HL-60 (cell line): Measurements from ENCODE around the gene SVOPL.
"Not testable (repeated sequence)": the region's sequence is repeated elsewhere in the genome, so short reads cannot be mapped to it uniquely, and the experiment has no call there.

Experiments used
- DNase-seq, 2 experiments: peaks; one replicate each; pipeline ENCODE4 v3.0.0-alpha.2; 2010 to 2020; ENCODE audit warnings: low read depth in 1 of 2, low spot score in 1 of 2
- H3K27ac ChIP-seq: fragments of 250-450 bp; sonication (Bioruptor Pico); replicated peaks from 2 replicates; pipeline ENCODE4 v1.5.1; 2020; ENCODE audit warnings: mild to moderate bottlenecking, moderate library complexity
- H3K27me3 ChIP-seq: fragments of 250-450 bp; sonication (Bioruptor Pico); 2 replicates; pipeline ENCODE4 v1.5.1; 2021; ENCODE audit warnings: mild to moderate bottlenecking, moderate library complexity; ENCODE audit not compliant: insufficient read depth, poor library complexity, severe bottlenecking
- H3K4me3 ChIP-seq: replicated peaks from 2 replicates; pipeline ENCODE4 v1.5.1; 2011; ENCODE audit warnings: mild to moderate bottlenecking, control low read depth, low read length; ENCODE audit not compliant: insufficient read depth
- GABPA ChIP-seq: IDR thresholded peaks from 2 replicates; pipeline ENCODE4 v1.6.1; 2012; ENCODE audit warnings: low read depth
- POLR2AphosphoS5 ChIP-seq: IDR thresholded peaks from 2 replicates; pipeline ENCODE4 v1.6.1; 2012; ENCODE audit warnings: low read depth
- SPI1 ChIP-seq: IDR thresholded peaks from 2 replicates; pipeline ENCODE4 v1.6.1; 2012; ENCODE audit warnings: low read depth, mild to moderate bottlenecking, borderline replicate concordance
- TF ChIP-seq, protein P1 (sequence below): IDR thresholded peaks from 2 replicates; pipeline ENCODE4 v1.6.1; 2012; ENCODE audit warnings: low read depth; ENCODE audit not compliant: insufficient replicate concordance
- TF ChIP-seq, protein P2 (sequence below): IDR thresholded peaks from one replicate; pipeline ENCODE4 v1.5.1; 2011; ENCODE audit warnings: low read length, control low read depth, inconsistent platforms; ENCODE audit not compliant: insufficient read depth

The SVOPL gene

DNA sequence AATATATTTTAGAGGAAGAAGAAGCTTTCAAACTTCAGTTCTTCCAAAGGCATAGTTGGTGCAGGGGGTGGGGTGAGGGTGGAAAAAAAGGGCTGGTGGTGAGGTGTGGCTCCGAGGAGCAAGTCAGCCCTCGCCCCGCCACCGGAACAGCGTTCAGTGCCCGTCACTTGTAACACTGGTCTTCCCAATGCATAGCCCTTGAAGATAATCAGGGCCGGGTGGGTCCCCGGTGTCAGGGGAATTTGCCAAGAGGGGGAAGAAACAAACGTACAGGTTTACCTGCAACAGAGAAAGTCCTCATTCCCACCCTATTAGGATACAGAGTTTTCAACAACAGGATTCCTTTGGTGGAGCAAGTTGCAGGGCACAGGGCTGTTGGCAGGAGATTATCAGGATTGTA is 1.5 kb downstream of the SVOPL start:
- DNase-seq: no peak
- TF ChIP-seq SPI1: no peak
- TF ChIP-seq GABPA: no peak
- TF ChIP-seq POLR2AphosphoS5: no peak
- TF ChIP-seq, protein P1, sequence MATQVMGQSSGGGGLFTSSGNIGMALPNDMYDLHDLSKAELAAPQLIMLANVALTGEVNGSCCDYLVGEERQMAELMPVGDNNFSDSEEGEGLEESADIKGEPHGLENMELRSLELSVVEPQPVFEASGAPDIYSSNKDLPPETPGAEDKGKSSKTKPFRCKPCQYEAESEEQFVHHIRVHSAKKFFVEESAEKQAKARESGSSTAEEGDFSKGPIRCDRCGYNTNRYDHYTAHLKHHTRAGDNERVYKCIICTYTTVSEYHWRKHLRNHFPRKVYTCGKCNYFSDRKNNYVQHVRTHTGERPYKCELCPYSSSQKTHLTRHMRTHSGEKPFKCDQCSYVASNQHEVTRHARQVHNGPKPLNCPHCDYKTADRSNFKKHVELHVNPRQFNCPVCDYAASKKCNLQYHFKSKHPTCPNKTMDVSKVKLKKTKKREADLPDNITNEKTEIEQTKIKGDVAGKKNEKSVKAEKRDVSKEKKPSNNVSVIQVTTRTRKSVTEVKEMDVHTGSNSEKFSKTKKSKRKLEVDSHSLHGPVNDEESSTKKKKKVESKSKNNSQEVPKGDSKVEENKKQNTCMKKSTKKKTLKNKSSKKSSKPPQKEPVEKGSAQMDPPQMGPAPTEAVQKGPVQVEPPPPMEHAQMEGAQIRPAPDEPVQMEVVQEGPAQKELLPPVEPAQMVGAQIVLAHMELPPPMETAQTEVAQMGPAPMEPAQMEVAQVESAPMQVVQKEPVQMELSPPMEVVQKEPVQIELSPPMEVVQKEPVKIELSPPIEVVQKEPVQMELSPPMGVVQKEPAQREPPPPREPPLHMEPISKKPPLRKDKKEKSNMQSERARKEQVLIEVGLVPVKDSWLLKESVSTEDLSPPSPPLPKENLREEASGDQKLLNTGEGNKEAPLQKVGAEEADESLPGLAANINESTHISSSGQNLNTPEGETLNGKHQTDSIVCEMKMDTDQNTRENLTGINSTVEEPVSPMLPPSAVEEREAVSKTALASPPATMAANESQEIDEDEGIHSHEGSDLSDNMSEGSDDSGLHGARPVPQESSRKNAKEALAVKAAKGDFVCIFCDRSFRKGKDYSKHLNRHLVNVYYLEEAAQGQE: no peak
- TF ChIP-seq, protein P2, sequence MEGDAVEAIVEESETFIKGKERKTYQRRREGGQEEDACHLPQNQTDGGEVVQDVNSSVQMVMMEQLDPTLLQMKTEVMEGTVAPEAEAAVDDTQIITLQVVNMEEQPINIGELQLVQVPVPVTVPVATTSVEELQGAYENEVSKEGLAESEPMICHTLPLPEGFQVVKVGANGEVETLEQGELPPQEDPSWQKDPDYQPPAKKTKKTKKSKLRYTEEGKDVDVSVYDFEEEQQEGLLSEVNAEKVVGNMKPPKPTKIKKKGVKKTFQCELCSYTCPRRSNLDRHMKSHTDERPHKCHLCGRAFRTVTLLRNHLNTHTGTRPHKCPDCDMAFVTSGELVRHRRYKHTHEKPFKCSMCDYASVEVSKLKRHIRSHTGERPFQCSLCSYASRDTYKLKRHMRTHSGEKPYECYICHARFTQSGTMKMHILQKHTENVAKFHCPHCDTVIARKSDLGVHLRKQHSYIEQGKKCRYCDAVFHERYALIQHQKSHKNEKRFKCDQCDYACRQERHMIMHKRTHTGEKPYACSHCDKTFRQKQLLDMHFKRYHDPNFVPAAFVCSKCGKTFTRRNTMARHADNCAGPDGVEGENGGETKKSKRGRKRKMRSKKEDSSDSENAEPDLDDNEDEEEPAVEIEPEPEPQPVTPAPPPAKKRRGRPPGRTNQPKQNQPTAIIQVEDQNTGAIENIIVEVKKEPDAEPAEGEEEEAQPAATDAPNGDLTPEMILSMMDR: no peak
- no peaks in the 10 kb centered on the region for H3K27me3 ChIP-seq

DNA sequence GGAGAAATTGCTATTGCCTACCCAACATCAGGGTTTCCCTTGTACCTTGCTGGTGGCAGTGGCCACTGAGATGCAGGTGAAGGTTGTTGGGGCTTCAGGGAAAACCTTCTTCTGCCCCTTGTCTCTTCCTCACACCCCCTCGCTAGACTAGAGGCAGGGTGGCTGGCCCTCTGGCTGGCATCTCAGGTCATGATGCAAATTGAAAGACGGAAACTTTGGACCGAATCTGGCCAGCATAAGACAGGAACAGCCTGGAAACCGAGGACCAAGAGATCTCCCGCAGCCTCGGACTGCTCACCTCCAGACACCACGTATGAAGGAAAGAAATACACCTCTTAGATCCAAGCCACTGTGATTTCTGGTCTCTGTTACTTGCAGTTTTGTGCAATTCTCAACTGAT is 2.9 kb downstream of the SVOPL start:
- TF ChIP-seq GABPA (no peak), SPI1 (no peak), POLR2AphosphoS5 (no peak)
- TF ChIP-seq, protein P2: no peak
- TF ChIP-seq, protein P1: no peak
- no peak overlapping the region for H3K27ac ChIP-seq

More for the DNA sequence above, 1.5 kb downstream of the SVOPL start:
- H3K27ac ChIP-seq: no peak overlapping the region
- H3K4me3 ChIP-seq: no peak overlapping the region

DNA sequence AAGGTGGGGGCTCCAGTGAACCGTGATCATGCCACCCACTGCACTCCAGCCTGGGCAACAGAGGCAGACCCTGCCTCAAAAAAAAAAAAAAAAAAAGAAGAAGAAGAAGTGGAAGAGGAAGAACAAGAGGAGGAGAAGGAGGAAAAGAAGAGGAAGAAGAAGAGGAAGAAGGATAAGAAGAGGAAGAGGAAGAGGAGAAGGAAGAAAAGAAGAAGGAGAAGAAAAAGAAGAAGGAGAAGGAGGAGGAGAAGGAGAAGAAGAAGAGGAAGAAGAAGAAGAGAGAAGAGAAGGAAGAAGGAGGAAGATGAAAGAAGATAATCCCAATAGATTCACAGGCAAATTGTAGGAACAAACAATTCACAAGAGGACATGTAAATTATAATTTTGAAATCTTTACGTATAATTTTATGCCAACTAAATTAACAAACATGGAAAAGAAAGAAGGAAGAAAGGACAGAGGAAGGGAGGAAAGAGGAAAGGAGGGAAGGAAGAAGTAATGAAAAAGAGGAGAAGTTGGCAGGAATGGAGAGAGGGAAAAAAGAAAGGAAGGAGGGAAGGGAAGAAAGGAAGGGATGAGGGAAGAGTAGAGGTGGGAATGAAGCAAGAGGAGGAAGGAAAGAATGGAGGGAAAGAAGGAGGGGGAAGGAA is 3.5 kb downstream of the SVOPL start:
- H3K27ac ChIP-seq: no peak overlapping the region
- TF ChIP-seq, protein P2: no peak
- no peak for TF ChIP-seq GABPA
- TF ChIP-seq POLR2AphosphoS5: no peak
- no peak for TF ChIP-seq SPI1
- TF ChIP-seq, protein P1: no peak
- no peak for DNase-seq
- no peak overlapping the region for H3K4me3 ChIP-seq
- H3K27me3 ChIP-seq: no peaks in the 10 kb centered on the region

More for the DNA sequence above, 2.9 kb downstream of the SVOPL start:
- no peak overlapping the region for H3K4me3 ChIP-seq
- H3K27me3 ChIP-seq: no peaks in the 10 kb centered on the region
- no peak for DNase-seq

DNA sequence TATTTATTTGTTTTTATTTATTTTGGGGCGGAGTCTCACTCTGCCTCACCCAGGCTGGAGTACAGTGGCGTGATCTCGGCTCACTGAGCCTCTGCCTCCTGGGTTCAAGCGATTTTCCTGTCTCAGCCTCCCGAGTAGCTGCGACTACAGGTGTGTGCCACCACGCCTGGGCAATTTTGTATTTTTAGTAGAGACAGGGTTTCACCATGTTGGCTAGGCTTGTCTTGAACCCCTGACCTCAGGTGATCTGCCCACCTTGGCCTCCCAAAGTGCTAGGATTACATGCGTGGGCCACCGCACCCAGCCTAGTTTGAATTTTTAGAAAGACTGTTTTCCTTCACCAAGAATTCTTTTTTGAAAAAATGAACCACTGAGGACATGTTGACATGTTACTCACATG is 5.4 kb downstream of the SVOPL start:
- DNase-seq, H3K4me3 ChIP-seq, H3K27ac ChIP-seq, H3K27me3 ChIP-seq: not testable (repeated sequence)
